Keratinocyte (primary cell): ENCODE data around the gene CLINT1. TPM values are rescaled to one million over a fixed set of nuclear protein-coding genes. Genes with fewer than 3 reads are reported as not detected.

Experiments
- DNase-seq: peaks from one replicate; pipeline ENCODE4 v3.0.0-alpha.2; 2011; ENCODE audit warnings: low read depth, missing footprints, low spot score
- FAIRE-seq: peaks from 2 replicates; lab custom pipeline; 2011; peaks lifted over from hg19 to GRCh38; lab: Jason Lieb, UNC
- H2AFZ ChIP-seq: 2 replicates; pipeline ENCODE4 v1.6.0; 2012; ENCODE audit warnings: low read length, control low read depth, inconsistent platforms; ENCODE audit not compliant: control insufficient read depth
- H3K27ac ChIP-seq: 2 replicates; pipeline ENCODE4 v1.5.1; 2011; ENCODE audit warnings: low read length; ENCODE audit not compliant: control insufficient read depth, insufficient read depth
- H3K27me3 ChIP-seq: 3 replicates; pipeline ENCODE4 v1.6.0; 2011; ENCODE audit warnings: low read length; ENCODE audit not compliant: control insufficient read depth, insufficient read depth; ENCODE audit errors: extremely low read depth
- H3K36me3 ChIP-seq, 2 experiments: 2 replicates in 1 of 2; 3 replicates in 1 of 2; pipeline ENCODE4 v1.5.1; 2011; ENCODE audit warnings: low read length in 2 of 2, mild to moderate bottlenecking in 1 of 2; ENCODE audit not compliant: control insufficient read depth in 2 of 2, insufficient read depth in 2 of 2; ENCODE audit errors: extremely low read depth in 1 of 2
- H3K4me1 ChIP-seq: 3 replicates; pipeline ENCODE4 v1.5.1; 2011; ENCODE audit warnings: low read length; ENCODE audit not compliant: control insufficient read depth, insufficient read depth; ENCODE audit errors: extremely low read depth
- H3K4me2 ChIP-seq: 3 replicates; pipeline ENCODE4 v1.6.0; 2011; ENCODE audit warnings: low read depth, low read length; ENCODE audit not compliant: control insufficient read depth, insufficient read depth; ENCODE audit errors: extremely low read depth
- H3K4me3 ChIP-seq, 3 experiments: fragments of 200-600 bp in 1 of 3; sonication (generic) in 1 of 3; 2 replicates in 2 of 3; 3 replicates in 1 of 3; pipeline ENCODE4 v1.5.1; 2011 to 2016; ENCODE audit warnings: low read length in 3 of 3, mild to moderate bottlenecking in 3 of 3, control low read depth in 2 of 3, inconsistent platforms in 1 of 3, low read depth in 1 of 3, mixed read lengths in 1 of 3, mixed run types in 1 of 3, moderate library complexity in 1 of 3; ENCODE audit not compliant: control insufficient read depth in 2 of 3, insufficient read depth in 2 of 3; ENCODE audit errors: extremely low read depth in 1 of 3
- H3K79me2 ChIP-seq: 2 replicates; pipeline ENCODE4 v1.6.0; 2012; ENCODE audit warnings: low read length; ENCODE audit not compliant: control insufficient read depth, insufficient read depth
- H3K9ac ChIP-seq: 3 replicates; pipeline ENCODE4 v1.6.0; 2011; ENCODE audit warnings: low read length; ENCODE audit not compliant: control insufficient read depth, insufficient read depth; ENCODE audit errors: extremely low read depth
- H3K9me1 ChIP-seq: 3 replicates; pipeline ENCODE4 v1.6.0; 2011; ENCODE audit warnings: low read length; ENCODE audit not compliant: control insufficient read depth, insufficient read depth; ENCODE audit errors: extremely low read depth
- H3K9me3 ChIP-seq: 2 replicates; pipeline ENCODE4 v1.5.1; 2012; ENCODE audit warnings: low read depth, low read length; ENCODE audit not compliant: control insufficient read depth
- H4K20me1 ChIP-seq: 3 replicates; pipeline ENCODE4 v1.6.0; 2011; ENCODE audit warnings: low read length; ENCODE audit not compliant: control insufficient read depth, insufficient read depth; ENCODE audit errors: extremely low read depth
- CTCF ChIP-seq, 3 experiments: IDR thresholded peaks in 1 of 3; conservative IDR thresholded peaks in 1 of 3; optimal IDR thresholded peaks in 1 of 3; 2 replicates in 2 of 3; 3 replicates in 1 of 3; pipeline versions ENCODE3 to v1.5.1; 2011; ENCODE audit warnings: low read length in 3 of 3, mild to moderate bottlenecking in 3 of 3, moderate library complexity in 2 of 3, control low read depth in 1 of 3, inconsistent platforms in 1 of 3; ENCODE audit not compliant: insufficient read depth in 2 of 3; ENCODE audit errors: extremely low read depth in 1 of 3
- EZH2 ChIP-seq: IDR thresholded peaks from one replicate; pipeline ENCODE4 v1.6.1; 2012; ENCODE audit warnings: inconsistent platforms, mild to moderate bottlenecking, low read length, moderate library complexity
- dilution Hi-C: fragments of 300-500 bp; cut with MboI; formaldehyde crosslinking; loops from one replicate; pipeline ENCODE4 v1.7.0; 2020; ENCODE audit warnings: low sequenced_read_pairs; ENCODE audit not compliant: extremely low pct_ligation_motif_present
- polyA plus RNA-seq, 5 experiments: library from polyadenylated mRNA; depleted of rRNA in 3 of 5; stranded (reverse) in 3 of 5; stranded (forward) in 1 of 5; unstranded in 1 of 5; fragments of >200 nt; gene quantifications; 1 replicate in 1 of 5; 2 replicates in 3 of 5; 3 replicates in 1 of 5; pipeline versions ENCODE4 v1.2.1 to v1.2.3, GENCODE V29; 2011 to 2012; ENCODE audit warnings: missing spikeins in 2 of 5, low read depth in 1 of 5, low replicate concordance in 1 of 5

CLINT1 gene
- polyA plus RNA-seq, 1 donor (not counting 4 experiments of a cell fraction or from before 2014, with no cell fraction given) = 112 TPM

- no peak for DNase-seq
- no peak overlapping the region for H3K4me3 ChIP-seq
- dilution Hi-C loops = no loop called here
- no peak overlapping the region for H3K4me2 ChIP-seq
- no peak overlapping the region for H3K27ac ChIP-seq
- FAIRE-seq = no peak
- TF ChIP-seq EZH2 (no peak), CTCF (optimal IDR thresholded peaks at IDR 0.05 in 1 of 3, IDR thresholded peaks at IDR 0.05 in 1 of 3, conservative IDR thresholded peaks at IDR 0.05 in 1 of 3; ENCODE audit: extremely low read depth in 1 of 3, insufficient read depth in 2 of 3, low read length in 3 of 3) (no peak)
- H2AFZ ChIP-seq = no peak overlapping the region
- no peaks in the 10 kb centered on the region for H3K9me3 ChIP-seq
- H4K20me1 ChIP-seq = no peaks in the 10 kb centered on the region
- H3K27me3 ChIP-seq = no peaks in the 10 kb centered on the region
- no peaks in the 10 kb centered on the region for H3K9me1 ChIP-seq
- H3K4me1 ChIP-seq = no peaks in the 10 kb centered on the region
- H3K79me2 ChIP-seq = no peaks in the 10 kb centered on the region
- no peaks in the 10 kb centered on the region for H3K36me3 ChIP-seq
- no peak overlapping the region for H3K9ac ChIP-seq
These were observed 79.7 kb downstream of the CLINT1 start for GRCh38 chr5:157779221-157779620.

- TF ChIP-seq CTCF (optimal IDR thresholded peaks at IDR 0.05 in 1 of 3, IDR thresholded peaks at IDR 0.05 in 1 of 3, conservative IDR thresholded peaks at IDR 0.05 in 1 of 3; ENCODE audit: extremely low read depth in 1 of 3, insufficient read depth in 2 of 3, low read length in 3 of 3) (no peak), EZH2 (no peak)
- H3K4me2 ChIP-seq = no peak overlapping the region
- no peak overlapping the region for H3K9ac ChIP-seq
- no peaks in the 10 kb centered on the region for H3K9me1 ChIP-seq
- no peaks in the 10 kb centered on the region for H3K4me1 ChIP-seq
- FAIRE-seq (no peak), DNase-seq (no peak)
- dilution Hi-C loops = no loop called here
- H4K20me1 ChIP-seq = no peaks in the 10 kb centered on the region
- H3K79me2 ChIP-seq = no peaks in the 10 kb centered on the region
- H3K27ac ChIP-seq = no peak overlapping the region
- H3K27me3 ChIP-seq = no peaks in the 10 kb centered on the region
- no peak overlapping the region for H2AFZ ChIP-seq
- H3K36me3 ChIP-seq = no peaks in the 10 kb centered on the region
- H3K9me3 ChIP-seq = no peaks in the 10 kb centered on the region
- no peak overlapping the region for H3K4me3 ChIP-seq
These were observed 80.7 kb downstream of the CLINT1 start for GRCh38 chr5:157778121-157778805.
